Measurements from ENCODE around the gene TMEM247.

TMEM247 gene

GRCh38 chr2:46490521-46491141 lies 11.3 kb downstream of the TMEM247 start:
- no peak for DNase-seq

- no peak for DNase-seq
Observed at GRCh38 chr2:46492301-46492700, 12.9 kb downstream of the TMEM247 start.

- no peak for DNase-seq
Observed at GRCh38 chr2:46493241-46493970, 14.0 kb downstream of the TMEM247 start.

- no peak for DNase-seq
Observed at GRCh38 chr2:46493971-46494250, 14.5 kb downstream of the TMEM247 start.

GRCh38 chr2:46494596-46494995 lies 15.2 kb downstream of the TMEM247 start:
- no peak for DNase-seq

GRCh38 chr2:46495231-46496030 lies 16.1 kb downstream of the TMEM247 start:
- DNase-seq: no peak

GRCh38 chr2:46497766-46498165 lies 18.4 kb downstream of the TMEM247 start:
- DNase-seq: no peak

- no peak for DNase-seq
Observed at GRCh38 chr2:46498681-46499080, 19.3 kb downstream of the TMEM247 start.

GRCh38 chr2:46499392-46499785 lies 20.0 kb downstream of the TMEM247 start:
- DNase-seq: no peak

- DNase-seq: no peak
Observed at GRCh38 chr2:46500801-46501200, 21.4 kb downstream of the TMEM247 start.

- DNase-seq: no peak
Observed at GRCh38 chr2:46502291-46502885, 23.0 kb downstream of the TMEM247 start.

- no peak for DNase-seq
Observed at GRCh38 chr2:46503686-46504085, 24.3 kb downstream of the TMEM247 start.

GRCh38 chr2:46504221-46504620 lies 24.9 kb downstream of the TMEM247 start:
- DNase-seq: no peak

GRCh38 chr2:46504685-46505471 lies 25.5 kb downstream of the TMEM247 start:
- no peak for DNase-seq

GRCh38 chr2:46505472-46505783 lies 26.1 kb downstream of the TMEM247 start:
- DNase-seq: no peak

- DNase-seq: no peak
Observed at GRCh38 chr2:46506131-46506706, 26.9 kb downstream of the TMEM247 start.

- DNase-seq: no peak
Observed at GRCh38 chr2:46508312-46508711, 28.9 kb downstream of the TMEM247 start.

- DNase-seq: no peak
Observed at GRCh38 chr2:46508759-46509158, 29.4 kb downstream of the TMEM247 start.

GRCh38 chr2:46509804-46510203 lies 30.4 kb downstream of the TMEM247 start:
- DNase-seq: no peak

GRCh38 chr2:46510598-46511177 lies 31.3 kb downstream of the TMEM247 start:
- no peak for DNase-seq

GRCh38 chr2:46512185-46512584 lies 32.8 kb downstream of the TMEM247 start:
- no peak for DNase-seq

GRCh38 chr2:46514738-46515137 lies 35.4 kb downstream of the TMEM247 start:
- no peak for DNase-seq

Measured in GOT3 (cell line).